Ascending aorta (tissue), 2 donors: ENCODE results near the gene APOL2. TPM values are rescaled to one million over a fixed set of nuclear protein-coding genes. Genes with fewer than 3 reads are reported as not detected.
"Not testable (repeated sequence)": the region's sequence is repeated elsewhere in the genome, so short reads cannot be mapped to it uniquely, and the experiment has no call there.

Experiments
- DNase-seq, 2 donors: peaks; one replicate each; pipeline ENCODE4 v3.0.0-alpha.2; 2019; ENCODE audit warnings: low spot score in 2 of 2
- H3K27ac ChIP-seq, 2 donors: fragments of 200-600 bp; sonication (generic); one replicate each; pipeline ENCODE4 v1.5.1; 2016 to 2017; ENCODE audit warnings: mild to moderate bottlenecking in 1 of 2
- H3K27me3 ChIP-seq: fragments of 200-600 bp; sonication (generic); one replicate; pipeline ENCODE4 v1.5.1; 2017
- H3K36me3 ChIP-seq, 2 donors: fragments of 200-600 bp; sonication (generic); one replicate each; pipeline ENCODE4 v1.5.1; 2016
- H3K4me1 ChIP-seq, 2 donors: fragments of 200-600 bp; sonication (generic); one replicate each; pipeline ENCODE4 v1.5.1; 2016 to 2017; ENCODE audit warnings: mild to moderate bottlenecking in 1 of 2
- H3K4me3 ChIP-seq, 2 donors: fragments of 200-600 bp; sonication (generic); one replicate each; pipeline ENCODE4 v1.5.1; 2016 to 2017; ENCODE audit warnings: mild to moderate bottlenecking in 1 of 2
- H3K9me3 ChIP-seq, 2 donors: fragments of 200-600 bp; sonication (generic); one replicate each; pipeline ENCODE4 v1.5.1; 2016
- CTCF ChIP-seq, 3 experiments: fragments of 200-600 bp in 2 of 3; fragments of 450-650 bp in 1 of 3; sonication (generic) in 2 of 3; IDR thresholded peaks; one replicate each; pipeline ENCODE4 v1.5.1; 2016 to 2019; ENCODE audit warnings: antibody characterized with exemption in 3 of 3, mild to moderate bottlenecking in 1 of 3, moderate library complexity in 1 of 3
- intact Hi-C: fragments of 100-400 bp; cut with DNase I; formaldehyde crosslinking; loops from one replicate; pipeline ENCODE4 v1.15.1; 2023
- total RNA-seq: library from RNA; depleted of rRNA; stranded (reverse); fragments of >200 nt; gene quantifications from one replicate; pipeline ENCODE4 v1.1.0, GENCODE V29; 2016

Gene APOL2
- total RNA-seq, 1 donor from 2014 or later, result 34.3 TPM

GRCh38 chr22:36228944-36229343 is 10.4 kb downstream of the APOL2 start:
- H3K4me3 ChIP-seq, result no peak overlapping the region
- no peak for TF ChIP-seq CTCF (IDR thresholded peaks at IDR 0.05)
- H3K9me3 ChIP-seq, result no peaks in the 10 kb centered on the region
- peaks cover 53 to 55% of the 10 kb centered on the region in 2 donors for H3K36me3 ChIP-seq
- H3K27ac ChIP-seq, result no peak overlapping the region
- no peaks in the 10 kb centered on the region for H3K4me1 ChIP-seq
- no peaks in the 10 kb centered on the region for H3K27me3 ChIP-seq
- intact Hi-C loops, result no loop called here
- no peak for DNase-seq

- DNase-seq, H3K9me3 ChIP-seq, H3K4me1 ChIP-seq, H3K4me3 ChIP-seq, intact Hi-C loops, H3K27me3 ChIP-seq, H3K27ac ChIP-seq: not testable (repeated sequence)
- H3K36me3 ChIP-seq, result peaks cover 53 to 55% of the 10 kb centered on the region in 2 donors
Measured at GRCh38 chr22:36228369-36228768, 11.0 kb downstream of the APOL2 start.

DNA sequence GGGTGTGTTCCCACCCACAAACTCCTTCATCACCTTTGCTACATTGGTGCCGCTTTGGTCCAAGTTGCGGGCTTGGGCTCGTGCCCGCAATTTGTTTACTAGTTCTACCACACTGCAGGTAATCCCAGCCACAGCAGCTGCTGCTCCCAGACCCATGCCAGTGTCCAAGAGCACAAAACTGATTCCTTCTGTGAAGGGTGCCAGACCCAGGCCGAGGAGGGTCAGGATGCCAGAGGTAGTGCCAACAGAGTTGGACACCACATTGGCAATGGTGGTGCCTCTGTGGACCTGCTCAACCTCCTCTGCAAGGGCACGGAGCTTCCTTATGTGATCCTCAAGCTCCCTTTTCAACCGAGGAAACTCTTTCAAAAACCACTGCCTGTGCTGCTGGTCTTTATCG is 11.5 kb downstream of the APOL2 start:
- no peak for TF ChIP-seq CTCF (IDR thresholded peaks at IDR 0.05)
- Histone ChIP-seq H3K27ac (no peak overlapping the region), H3K27me3 (no peaks in the 10 kb centered on the region), H3K9me3 (no peaks in the 10 kb centered on the region), H3K36me3 (peaks cover 49 to 50% of the 10 kb centered on the region in 2 donors), H3K4me1 (no peaks in the 10 kb centered on the region), H3K4me3 (no peak overlapping the region)
- intact Hi-C loops, result no loop called here
- DNase-seq, result no peak

- no peaks in the 10 kb centered on the region for H3K9me3 ChIP-seq
- H3K27me3 ChIP-seq, result no peaks in the 10 kb centered on the region
- intact Hi-C loops, result no loop called here
- no peak overlapping the region for H3K27ac ChIP-seq
- DNase-seq, result no peak
- H3K4me3 ChIP-seq, result no peak overlapping the region
- no peaks in the 10 kb centered on the region for H3K4me1 ChIP-seq
- peaks cover 45 to 46% of the 10 kb centered on the region in 2 donors for H3K36me3 ChIP-seq
- no peak for TF ChIP-seq CTCF (IDR thresholded peaks at IDR 0.05)
Measured at GRCh38 chr22:36227396-36227795, 11.9 kb downstream of the APOL2 start.

DNA sequence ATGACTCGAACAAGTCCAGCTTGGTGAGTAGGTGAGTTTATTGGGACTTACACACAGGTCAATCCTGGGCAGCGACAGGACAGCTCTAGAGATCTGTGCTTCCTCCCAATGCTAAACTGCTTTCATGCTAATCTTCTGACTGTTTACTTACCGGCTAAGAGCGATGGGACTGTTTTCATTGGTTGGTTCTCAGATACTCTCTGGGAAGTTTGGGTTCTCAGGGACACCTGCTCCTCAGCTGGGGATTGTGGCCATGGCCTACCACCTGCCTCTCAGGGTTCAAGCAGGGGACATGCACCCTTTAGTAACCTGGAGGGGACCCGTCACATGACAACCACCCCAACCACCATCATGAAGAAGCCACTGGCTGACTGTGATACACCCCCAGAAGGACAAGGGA is 13.1 kb downstream of the APOL2 start:
- no peak for TF ChIP-seq CTCF (IDR thresholded peaks at IDR 0.05)
- H3K36me3 ChIP-seq, result peaks cover 33 to 36% of the 10 kb centered on the region in 2 donors
- no peak for DNase-seq
- H3K4me3 ChIP-seq, result no peak overlapping the region
- no peaks in the 10 kb centered on the region for H3K9me3 ChIP-seq
- H3K27ac ChIP-seq, result no peak overlapping the region
- intact Hi-C loops, result no loop called here
- H3K4me1 ChIP-seq, result no peaks in the 10 kb centered on the region
- no peaks in the 10 kb centered on the region for H3K27me3 ChIP-seq

DNA sequence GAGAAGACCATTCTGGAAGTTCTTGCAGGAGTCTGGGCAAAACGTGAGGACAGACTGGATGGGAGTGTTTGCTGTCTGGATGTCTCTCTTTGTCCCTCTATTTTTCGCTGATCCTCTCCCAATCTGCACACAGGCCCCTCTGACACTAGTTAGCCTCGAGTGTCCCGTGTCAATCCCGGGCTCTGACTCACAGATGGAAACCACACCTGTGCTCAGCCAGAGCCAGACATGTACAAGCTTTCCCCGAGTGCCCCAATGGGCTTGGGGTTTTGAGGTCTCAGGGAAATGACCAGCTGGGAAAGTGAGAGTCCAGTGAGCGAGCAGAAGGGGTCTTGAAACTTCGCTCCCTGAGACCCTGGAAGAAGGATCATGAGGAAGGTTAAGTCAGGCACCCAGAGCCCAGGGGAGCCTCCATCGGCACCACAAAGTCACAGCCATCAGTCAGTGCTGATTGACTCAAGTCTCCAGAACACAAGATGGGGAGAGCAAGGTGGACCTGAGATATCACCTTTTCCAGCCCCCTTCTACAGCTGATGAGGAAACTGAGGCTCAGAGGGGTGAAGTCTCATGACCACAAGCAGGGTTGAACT is 13.9 kb downstream of the APOL2 start:
- intact Hi-C loops, result no loop called here
- DNase-seq, result no peak
- no peak overlapping the region for H3K4me3 ChIP-seq
- TF ChIP-seq CTCF (IDR thresholded peaks at IDR 0.05), result no peak
- H3K36me3 ChIP-seq, result peaks cover 27 to 29% of the 10 kb centered on the region in 2 donors
- no peak overlapping the region for H3K27ac ChIP-seq
- H3K9me3 ChIP-seq, result no peaks in the 10 kb centered on the region
- H3K27me3 ChIP-seq, result no peaks in the 10 kb centered on the region
- peaks cover 0 to under 1% of the 10 kb centered on the region in 2 donors for H3K4me1 ChIP-seq
